OCI-M1 (cell line): ENCODE measurements around the gene ABCG8.

Experiments
- DNase-seq: peaks from one replicate; lab custom pipeline; 2025; lab: John Stamatoyannopoulos, UW

Gene ABCG8

GRCh38 chr2:43838560-43839267 is at the start of gene ABCG8, which contains the start of gene ABCG5:
Gene ABCG8 (plus strand): TSS chr2:43838971. CDS start chr2:43839054, 83 bp downstream.
Gene ABCG5 (minus strand): TSS chr2:43838839. CDS start chr2:43838679, 160 bp downstream.
- no peak for DNase-seq

- no peak for DNase-seq
These were observed 48.6 kb upstream of the ABCG8 start for GRCh38 chr2:43790147-43790546.

GRCh38 chr2:43791035-43791765 is 47.6 kb upstream of the ABCG8 start:
- DNase-seq = no peak

GRCh38 chr2:43792653-43793052 is 46.1 kb upstream of the ABCG8 start:
- no peak for DNase-seq

GRCh38 chr2:43794956-43795355 is 43.8 kb upstream of the ABCG8 start:
- DNase-seq = no peak

- DNase-seq = no peak
These were observed 42.6 kb upstream of the ABCG8 start for GRCh38 chr2:43796206-43796605.

GRCh38 chr2:43798300-43798699 is 40.5 kb upstream of the ABCG8 start:
- DNase-seq = peak; percentile 29

GRCh38 chr2:43800894-43801293 is 37.9 kb upstream of the ABCG8 start:
- no peak for DNase-seq

GRCh38 chr2:43802135-43802534 is 36.6 kb upstream of the ABCG8 start:
- no peak for DNase-seq

- DNase-seq = no peak
These were observed 35.7 kb upstream of the ABCG8 start for GRCh38 chr2:43803113-43803512.

- no peak for DNase-seq
These were observed 32.1 kb upstream of the ABCG8 start for GRCh38 chr2:43806719-43807031.

- DNase-seq = peak; percentile 35
These were observed 28.3 kb upstream of the ABCG8 start for GRCh38 chr2:43810452-43810851.

GRCh38 chr2:43810888-43811287 is 27.9 kb upstream of the ABCG8 start:
- no peak for DNase-seq

- DNase-seq = no peak
These were observed 26.8 kb upstream of the ABCG8 start for GRCh38 chr2:43812006-43812405.

GRCh38 chr2:43812947-43813346 is 25.8 kb upstream of the ABCG8 start:
- no peak for DNase-seq

- no peak for DNase-seq
These were observed 24.1 kb upstream of the ABCG8 start for GRCh38 chr2:43814711-43815110.

- DNase-seq = peak; percentile 89
These were observed 20.0 kb upstream of the ABCG8 start for GRCh38 chr2:43818761-43819160.

- DNase-seq = no peak
These were observed 19.1 kb upstream of the ABCG8 start for GRCh38 chr2:43819491-43820163.

GRCh38 chr2:43822839-43823238 is 15.9 kb upstream of the ABCG8 start:
- DNase-seq = no peak

- no peak for DNase-seq
These were observed 15.0 kb upstream of the ABCG8 start for GRCh38 chr2:43823751-43824150.

GRCh38 chr2:43824512-43824911 is 14.3 kb upstream of the ABCG8 start:
- DNase-seq = no peak

GRCh38 chr2:43824951-43825493 is 13.7 kb upstream of the ABCG8 start:
- DNase-seq = no peak

GRCh38 chr2:43825841-43826240 is 12.9 kb upstream of the ABCG8 start:
- DNase-seq = no peak
